ENCODE measurements around the gene LRRN2.

LRRN2 gene

GRCh38 chr1:204733289-204733688 lies 47.8 kb upstream of the LRRN2 start:
- no peak for TF ChIP-seq RAD21 (IDR thresholded peaks at IDR 0.05; ENCODE audit: low read depth)
- TF ChIP-seq YY1 (IDR thresholded peaks at IDR 0.05; ENCODE audit: low read depth) = no peak
- no peak for TF ChIP-seq TCF12 (IDR thresholded peaks at IDR 0.05; ENCODE audit: low read depth)
- no peak for TF ChIP-seq CEBPB (IDR thresholded peaks at IDR 0.05)
- TF ChIP-seq, protein P1, sequence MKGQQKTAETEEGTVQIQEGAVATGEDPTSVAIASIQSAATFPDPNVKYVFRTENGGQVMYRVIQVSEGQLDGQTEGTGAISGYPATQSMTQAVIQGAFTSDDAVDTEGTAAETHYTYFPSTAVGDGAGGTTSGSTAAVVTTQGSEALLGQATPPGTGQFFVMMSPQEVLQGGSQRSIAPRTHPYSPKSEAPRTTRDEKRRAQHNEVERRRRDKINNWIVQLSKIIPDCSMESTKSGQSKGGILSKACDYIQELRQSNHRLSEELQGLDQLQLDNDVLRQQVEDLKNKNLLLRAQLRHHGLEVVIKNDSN (IDR thresholded peaks at IDR 0.05) = no peak
- no peak for TF ChIP-seq TEAD4 (IDR thresholded peaks at IDR 0.05)
- no peak for TF ChIP-seq CREB1 (IDR thresholded peaks at IDR 0.05; ENCODE audit: low read depth)
- no peak for TF ChIP-seq NFIC (IDR thresholded peaks at IDR 0.05)
- TF ChIP-seq EP300 (IDR thresholded peaks at IDR 0.05; ENCODE audit: borderline replicate concordance) = no peak
- TF ChIP-seq TAF1 (IDR thresholded peaks at IDR 0.05; ENCODE audit: low read depth) = no peak
- TF ChIP-seq MAX (IDR thresholded peaks at IDR 0.05) = no peak
- no peak for TF ChIP-seq ZBTB7A (IDR thresholded peaks at IDR 0.05; ENCODE audit: low read depth)

DNA sequence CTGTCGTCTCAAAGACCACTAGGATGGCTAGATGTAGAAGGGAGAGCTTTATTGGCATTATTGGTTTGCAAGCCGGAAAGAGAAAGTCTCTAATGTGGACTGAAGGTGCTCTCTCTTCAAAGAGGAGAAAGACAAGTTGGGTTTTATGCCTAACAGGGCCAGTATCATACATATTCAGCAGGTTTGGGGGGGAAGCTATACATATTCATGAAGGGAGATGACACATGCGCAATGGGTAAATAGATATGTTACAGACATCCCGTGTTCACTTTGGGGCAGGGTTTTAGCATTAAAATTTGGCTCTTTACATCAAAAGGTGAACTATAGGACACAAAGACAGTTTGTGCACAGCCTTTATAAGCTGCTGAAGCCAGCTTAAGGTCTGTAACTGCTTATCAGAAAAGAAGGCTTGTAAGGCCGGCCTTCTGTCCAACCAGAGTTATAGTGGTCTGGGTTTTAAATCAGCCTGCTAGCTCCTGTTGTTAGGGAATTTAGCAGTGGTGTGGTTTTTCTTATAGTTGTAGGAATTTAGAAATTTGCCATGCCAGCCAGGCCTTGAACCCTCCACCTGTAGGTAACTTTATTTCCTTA lies 46.5 kb upstream of the LRRN2 start:
- TF ChIP-seq YY1 (IDR thresholded peaks at IDR 0.05; ENCODE audit: low read depth) (no peak), CEBPB (IDR thresholded peaks at IDR 0.05) (no peak), EGR1 (IDR thresholded peaks at IDR 0.05) (no peak)
- TF ChIP-seq, protein P1 (IDR thresholded peaks at IDR 0.05) = no peak

DNA sequence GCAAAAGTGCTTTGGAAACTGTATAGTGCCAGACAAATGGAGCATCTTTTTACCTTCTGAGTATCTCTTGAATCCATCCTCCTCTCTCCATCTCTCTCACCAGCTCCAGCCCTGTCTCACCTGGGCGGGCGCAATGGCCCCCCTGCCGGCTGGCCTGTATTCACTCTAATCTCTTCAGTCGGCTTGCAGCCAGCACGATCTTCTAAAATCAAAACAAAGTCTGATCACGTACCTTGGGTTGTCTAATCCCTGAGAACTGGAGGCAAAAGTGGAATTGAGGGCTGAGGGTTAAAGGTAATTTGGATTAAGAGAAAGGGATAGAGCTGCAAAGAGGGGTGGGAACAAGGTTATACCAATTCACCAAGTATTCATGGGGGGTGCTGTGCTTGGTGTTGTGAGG lies 46.0 kb upstream of the LRRN2 start:
- TF ChIP-seq NFIC (IDR thresholded peaks at IDR 0.05) = no peak
- TF ChIP-seq CEBPB (IDR thresholded peaks at IDR 0.05) = no peak
- no peak for TF ChIP-seq FOXM1 (IDR thresholded peaks at IDR 0.05; ENCODE audit: borderline replicate concordance, low read depth)
- no peak for TF ChIP-seq YY1 (IDR thresholded peaks at IDR 0.05; ENCODE audit: low read depth)
- TF ChIP-seq TAF1 (IDR thresholded peaks at IDR 0.05; ENCODE audit: low read depth) = no peak
- TF ChIP-seq, protein P2, sequence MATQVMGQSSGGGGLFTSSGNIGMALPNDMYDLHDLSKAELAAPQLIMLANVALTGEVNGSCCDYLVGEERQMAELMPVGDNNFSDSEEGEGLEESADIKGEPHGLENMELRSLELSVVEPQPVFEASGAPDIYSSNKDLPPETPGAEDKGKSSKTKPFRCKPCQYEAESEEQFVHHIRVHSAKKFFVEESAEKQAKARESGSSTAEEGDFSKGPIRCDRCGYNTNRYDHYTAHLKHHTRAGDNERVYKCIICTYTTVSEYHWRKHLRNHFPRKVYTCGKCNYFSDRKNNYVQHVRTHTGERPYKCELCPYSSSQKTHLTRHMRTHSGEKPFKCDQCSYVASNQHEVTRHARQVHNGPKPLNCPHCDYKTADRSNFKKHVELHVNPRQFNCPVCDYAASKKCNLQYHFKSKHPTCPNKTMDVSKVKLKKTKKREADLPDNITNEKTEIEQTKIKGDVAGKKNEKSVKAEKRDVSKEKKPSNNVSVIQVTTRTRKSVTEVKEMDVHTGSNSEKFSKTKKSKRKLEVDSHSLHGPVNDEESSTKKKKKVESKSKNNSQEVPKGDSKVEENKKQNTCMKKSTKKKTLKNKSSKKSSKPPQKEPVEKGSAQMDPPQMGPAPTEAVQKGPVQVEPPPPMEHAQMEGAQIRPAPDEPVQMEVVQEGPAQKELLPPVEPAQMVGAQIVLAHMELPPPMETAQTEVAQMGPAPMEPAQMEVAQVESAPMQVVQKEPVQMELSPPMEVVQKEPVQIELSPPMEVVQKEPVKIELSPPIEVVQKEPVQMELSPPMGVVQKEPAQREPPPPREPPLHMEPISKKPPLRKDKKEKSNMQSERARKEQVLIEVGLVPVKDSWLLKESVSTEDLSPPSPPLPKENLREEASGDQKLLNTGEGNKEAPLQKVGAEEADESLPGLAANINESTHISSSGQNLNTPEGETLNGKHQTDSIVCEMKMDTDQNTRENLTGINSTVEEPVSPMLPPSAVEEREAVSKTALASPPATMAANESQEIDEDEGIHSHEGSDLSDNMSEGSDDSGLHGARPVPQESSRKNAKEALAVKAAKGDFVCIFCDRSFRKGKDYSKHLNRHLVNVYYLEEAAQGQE (IDR thresholded peaks at IDR 0.05; ENCODE audit: low read depth) = no peak
- no peak for TF ChIP-seq ZBTB7A (IDR thresholded peaks at IDR 0.05; ENCODE audit: low read depth)
- TF ChIP-seq CREB1 (IDR thresholded peaks at IDR 0.05; ENCODE audit: low read depth) = no peak
- TF ChIP-seq MAX (IDR thresholded peaks at IDR 0.05) = no peak
- no peak for TF ChIP-seq EP300 (IDR thresholded peaks at IDR 0.05; ENCODE audit: borderline replicate concordance)

GRCh38 chr1:204730826-204731459 lies 45.4 kb upstream of the LRRN2 start:
- TF ChIP-seq EGR1 (IDR thresholded peaks at IDR 0.05) (no peak), MAX (IDR thresholded peaks at IDR 0.05) (no peak), CREB1 (IDR thresholded peaks at IDR 0.05; ENCODE audit: low read depth) (no peak)
- TF ChIP-seq, protein P1 (IDR thresholded peaks at IDR 0.05) = no peak
- TF ChIP-seq, protein P2 (IDR thresholded peaks at IDR 0.05; ENCODE audit: low read depth) = no peak

DNA sequence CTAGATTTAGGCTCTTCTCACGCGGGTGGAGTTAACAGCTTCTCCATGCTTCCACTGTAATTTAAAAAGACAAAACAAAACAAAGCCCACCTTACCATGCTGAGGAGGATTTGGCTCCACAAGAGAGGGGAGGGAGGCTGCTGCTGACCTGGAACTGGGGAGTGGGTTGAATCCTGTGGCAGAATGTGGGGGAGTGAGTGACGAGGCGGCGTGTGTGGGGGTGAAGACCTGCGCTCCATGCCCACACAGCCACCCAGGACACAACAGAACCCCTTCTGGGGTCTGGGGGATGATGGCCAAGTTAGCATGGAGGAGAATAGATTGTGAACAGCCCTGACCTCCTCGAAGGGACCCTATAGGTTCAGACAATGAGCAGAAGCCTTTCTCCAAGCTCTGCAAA lies 44.0 kb upstream of the LRRN2 start:
- TF ChIP-seq ZBTB7A (IDR thresholded peaks at IDR 0.05; ENCODE audit: low read depth) (no peak), YY1 (IDR thresholded peaks at IDR 0.05; ENCODE audit: low read depth) (no peak), NFIC (IDR thresholded peaks at IDR 0.05) (no peak), EP300 (IDR thresholded peaks at IDR 0.05; ENCODE audit: borderline replicate concordance) (no peak), CREB1 (IDR thresholded peaks at IDR 0.05; ENCODE audit: low read depth) (no peak), TAF1 (IDR thresholded peaks at IDR 0.05; ENCODE audit: low read depth) (no peak), RAD21 (IDR thresholded peaks at IDR 0.05; ENCODE audit: low read depth) (no peak), TCF12 (IDR thresholded peaks at IDR 0.05; ENCODE audit: low read depth) (no peak), TEAD4 (IDR thresholded peaks at IDR 0.05) (no peak), EGR1 (IDR thresholded peaks at IDR 0.05) (no peak)
- TF ChIP-seq, protein P2 (IDR thresholded peaks at IDR 0.05; ENCODE audit: low read depth) = no peak

Measured in Ishikawa (cell line).